Neural crest cell (in vitro differentiated cells): Measurements from ENCODE around the gene LMNTD2. TPM values are rescaled to one million over a fixed set of nuclear protein-coding genes. Genes with fewer than 3 reads are reported as not detected.

Source experiments
- DNase-seq: peaks from one replicate; pipeline ENCODE4 v3.0.0; 2021; ENCODE audit warnings: low read depth, mixed read lengths, low spot score
- H3K27ac Mint-ChIP-seq: one replicate; pipeline ENCODE4 v1.8.0; 2021; ENCODE audit warnings: mild to moderate bottlenecking, mixed read lengths; ENCODE audit not compliant: unreplicated experiment
- H3K27me3 Mint-ChIP-seq: 2 replicates; pipeline ENCODE4 v1.8.0; 2021; ENCODE audit warnings: low read depth, mild to moderate bottlenecking, mixed read lengths
- H3K36me3 Mint-ChIP-seq: 2 replicates; pipeline ENCODE4 v1.8.0; 2021; ENCODE audit warnings: low read depth, mild to moderate bottlenecking, mixed read lengths
- H3K4me1 Mint-ChIP-seq: 2 replicates; pipeline ENCODE4 v1.8.0; 2021; ENCODE audit warnings: mixed read lengths
- H3K4me3 Mint-ChIP-seq: one replicate; pipeline ENCODE4 v1.8.0; 2021; ENCODE audit warnings: mild to moderate bottlenecking, mixed read lengths
- H3K9me3 Mint-ChIP-seq: 2 replicates; pipeline ENCODE4 v1.8.0; 2021; ENCODE audit warnings: mixed read lengths
- CTCF ChIP-seq: fragments of 200-600 bp; sonication (generic); conservative IDR thresholded peaks from 2 replicates; pipeline ENCODE4 v1.5.0; 2021; ENCODE audit warnings: antibody characterized with exemption, mild to moderate bottlenecking
- total RNA-seq: library from RNA; stranded (reverse); gene quantifications from 2 replicates; pipeline ENCODE4 v1.2.1, GENCODE V29; 2021

LMNTD2 gene
- total RNA-seq, 1 donor from 2014 or later = 2.2 TPM

- Mint-ChIP-seq H3K27me3 (no peaks in the 10 kb centered on the region), H3K36me3 (no peaks in the 10 kb centered on the region), H3K27ac (no peak overlapping the region), H3K4me1 (no peaks in the 10 kb centered on the region), H3K9me3 (no peaks in the 10 kb centered on the region), H3K4me3 (peak overlapping the region; percentile 54)
- TF ChIP-seq CTCF = no peak
- no peak for DNase-seq
Observed at GRCh38 chr11:529728-530411, 30.7 kb downstream of the LMNTD2 start.

GRCh38 chr11:528815-529727 lies 31.5 kb downstream of the LMNTD2 start:
- Mint-ChIP-seq H3K4me1 (no peaks in the 10 kb centered on the region), H3K27ac (no peak overlapping the region), H3K4me3 (no peak overlapping the region), H3K9me3 (no peaks in the 10 kb centered on the region), H3K27me3 (no peaks in the 10 kb centered on the region), H3K36me3 (no peaks in the 10 kb centered on the region)
- no peak for DNase-seq
- no peak for TF ChIP-seq CTCF

- Mint-ChIP-seq H3K36me3 (no peaks in the 10 kb centered on the region), H3K4me3 (no peak overlapping the region), H3K9me3 (no peaks in the 10 kb centered on the region), H3K27ac (no peak overlapping the region), H3K27me3 (no peaks in the 10 kb centered on the region), H3K4me1 (no peaks in the 10 kb centered on the region)
- DNase-seq = no peak
- TF ChIP-seq CTCF = no peak
Observed at GRCh38 chr11:528166-528814, 32.2 kb downstream of the LMNTD2 start.

- Mint-ChIP-seq H3K9me3 (no peaks in the 10 kb centered on the region), H3K36me3 (no peaks in the 10 kb centered on the region), H3K4me1 (no peaks in the 10 kb centered on the region), H3K27ac (no peak overlapping the region), H3K27me3 (no peaks in the 10 kb centered on the region), H3K4me3 (no peak overlapping the region)
- no peak for DNase-seq
- no peak for TF ChIP-seq CTCF
Observed at GRCh38 chr11:526192-526591, 34.3 kb downstream of the LMNTD2 start.

- no peak for DNase-seq
- Mint-ChIP-seq H3K4me3 (no peak overlapping the region), H3K27ac (no peak overlapping the region), H3K9me3 (peaks cover 3% of the 10 kb centered on the region), H3K4me1 (peaks cover 4% of the 10 kb centered on the region), H3K36me3 (peaks cover 21% of the 10 kb centered on the region), H3K27me3 (no peaks in the 10 kb centered on the region)
- TF ChIP-seq CTCF = no peak
Observed at GRCh38 chr11:521177-521688, 39.3 kb downstream of the LMNTD2 start.
